Measurements from ENCODE around the gene HPF1. TPM values are rescaled to one million over a fixed set of nuclear protein-coding genes. Genes with fewer than 3 reads are reported as not detected.
A peak's percentile ranks its signal among the peaks of the same experiment; 100 is the strongest.
"Not testable (repeated sequence)": the region's sequence is repeated elsewhere in the genome, so short reads cannot be mapped to it uniquely, and the experiment has no call there.

HPF1 gene
- total RNA-seq, 4 donors from 2014 or later: 12.2 to 28.7 (median 20.5) TPM

DNA sequence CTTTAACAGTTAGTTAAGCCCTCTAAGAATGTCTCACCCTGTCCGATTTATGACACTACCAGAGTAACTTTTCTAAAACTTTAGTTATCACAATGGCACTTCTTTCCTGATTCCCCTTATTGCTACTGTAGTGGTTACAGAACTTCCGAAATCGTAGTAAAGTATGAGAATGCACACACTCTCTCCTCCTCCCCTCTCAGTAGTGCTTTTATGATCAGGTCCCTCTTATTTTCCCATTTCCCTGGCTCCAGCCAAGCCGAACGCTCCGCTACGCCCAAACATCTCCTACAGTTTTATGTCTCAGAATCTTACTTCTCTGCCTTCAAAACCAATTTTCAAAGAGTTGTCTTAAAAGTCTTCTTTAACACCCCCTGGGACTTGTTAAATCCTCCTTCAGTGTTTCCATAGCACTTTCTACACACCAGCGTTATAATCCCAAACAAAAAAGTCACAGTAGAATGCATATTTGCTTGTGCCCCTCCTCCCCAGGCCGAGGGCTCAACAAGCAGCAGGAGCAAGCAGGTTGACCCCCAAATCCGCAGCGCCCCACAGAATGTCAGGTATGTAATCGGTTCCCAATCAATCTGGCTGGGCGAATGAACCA lies 671 bp downstream of the HPF1 start:
- 1% methylated on average over 10 of the region's 13 CpGs for WGBS
- H3K27ac ChIP-seq: peak overlapping the region; percentile 75

DNA sequence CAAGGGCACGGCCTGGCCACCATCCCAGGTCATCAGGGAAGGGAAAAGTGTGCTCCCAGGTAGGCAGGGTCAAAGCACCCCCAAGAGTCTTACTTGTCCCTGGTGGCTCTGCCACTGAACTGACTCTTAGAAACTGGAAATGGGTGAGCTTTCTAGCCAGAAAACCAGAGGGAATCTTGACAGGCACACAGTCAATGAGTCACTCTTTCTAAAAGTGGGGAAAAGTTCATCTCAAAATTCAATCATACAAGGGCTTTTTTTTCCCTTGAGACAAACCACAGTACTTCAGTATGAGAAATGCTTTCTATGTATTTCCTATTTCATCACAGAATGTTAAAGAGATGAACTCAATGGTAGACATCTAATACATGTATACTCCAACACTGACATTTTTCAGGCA lies 12.5 kb downstream of the HPF1 start:
- Histone ChIP-seq H3K36me3 (peaks cover 26% of the 10 kb centered on the region), H3K27ac (no peak overlapping the region), H3K4me1 (no peaks in the 10 kb centered on the region), H3K9me3 (no peaks in the 10 kb centered on the region), H3K27me3 (no peaks in the 10 kb centered on the region), H3K4me3 (no peak overlapping the region)
- DNase-seq (ENCODE audit: low spot score in 2 of 2): no peak
- WGBS: no CpG with 5 or more reads among the region's 1 CpG
- no peak for TF ChIP-seq EP300 (IDR thresholded peaks at IDR 0.05)
- TF ChIP-seq POLR2A (IDR thresholded peaks at IDR 0.05): no peak
- TF ChIP-seq, protein P1, sequence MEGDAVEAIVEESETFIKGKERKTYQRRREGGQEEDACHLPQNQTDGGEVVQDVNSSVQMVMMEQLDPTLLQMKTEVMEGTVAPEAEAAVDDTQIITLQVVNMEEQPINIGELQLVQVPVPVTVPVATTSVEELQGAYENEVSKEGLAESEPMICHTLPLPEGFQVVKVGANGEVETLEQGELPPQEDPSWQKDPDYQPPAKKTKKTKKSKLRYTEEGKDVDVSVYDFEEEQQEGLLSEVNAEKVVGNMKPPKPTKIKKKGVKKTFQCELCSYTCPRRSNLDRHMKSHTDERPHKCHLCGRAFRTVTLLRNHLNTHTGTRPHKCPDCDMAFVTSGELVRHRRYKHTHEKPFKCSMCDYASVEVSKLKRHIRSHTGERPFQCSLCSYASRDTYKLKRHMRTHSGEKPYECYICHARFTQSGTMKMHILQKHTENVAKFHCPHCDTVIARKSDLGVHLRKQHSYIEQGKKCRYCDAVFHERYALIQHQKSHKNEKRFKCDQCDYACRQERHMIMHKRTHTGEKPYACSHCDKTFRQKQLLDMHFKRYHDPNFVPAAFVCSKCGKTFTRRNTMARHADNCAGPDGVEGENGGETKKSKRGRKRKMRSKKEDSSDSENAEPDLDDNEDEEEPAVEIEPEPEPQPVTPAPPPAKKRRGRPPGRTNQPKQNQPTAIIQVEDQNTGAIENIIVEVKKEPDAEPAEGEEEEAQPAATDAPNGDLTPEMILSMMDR (IDR thresholded peaks at IDR 0.05): no peak
- TF ChIP-seq POLR2AphosphoS5 (IDR thresholded peaks at IDR 0.05): no peak

More for the DNA sequence above, 671 bp downstream of the HPF1 start:
- H3K27me3 ChIP-seq: no peaks in the 10 kb centered on the region
- TF ChIP-seq EP300 (IDR thresholded peaks at IDR 0.05) (no peak), POLR2AphosphoS5 (IDR thresholded peaks at IDR 0.05) (no peak), POLR2A (IDR thresholded peaks at IDR 0.05) (no peak)
- TF ChIP-seq, protein P1 (IDR thresholded peaks at IDR 0.05): no peak
- no peaks in the 10 kb centered on the region for H3K36me3 ChIP-seq
- peak overlapping the region; percentile 90 for H3K4me3 ChIP-seq
- peaks cover 25% of the 10 kb centered on the region for H3K4me1 ChIP-seq
- DNase-seq (ENCODE audit: low spot score in 2 of 2): no peak
- H3K9me3 ChIP-seq: no peaks in the 10 kb centered on the region

DNA sequence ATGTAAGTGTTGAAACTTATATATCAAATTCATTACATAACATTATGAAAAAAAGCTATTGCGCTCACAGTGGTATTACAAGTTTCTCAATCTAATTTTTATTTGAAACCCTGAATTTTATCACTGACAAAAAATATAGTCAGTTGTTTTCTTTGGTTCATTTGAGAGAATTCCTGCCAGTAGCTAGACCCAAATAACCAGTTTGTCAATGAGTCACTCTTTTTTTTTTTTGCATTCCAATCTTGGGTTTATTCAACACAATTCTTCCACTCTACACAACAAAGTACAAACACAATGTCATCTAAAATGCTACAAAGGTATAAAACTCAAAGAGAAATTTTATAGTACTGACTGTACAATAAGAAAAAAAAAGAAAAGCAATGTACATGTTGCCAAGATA lies 13.1 kb downstream of the HPF1 start:
- DNase-seq (ENCODE audit: low spot score in 2 of 2): no peak
- Histone ChIP-seq H3K9me3 (no peaks in the 10 kb centered on the region), H3K4me1 (no peaks in the 10 kb centered on the region), H3K27ac (no peak overlapping the region), H3K4me3 (no peak overlapping the region), H3K36me3 (peaks cover 21% of the 10 kb centered on the region), H3K27me3 (no peaks in the 10 kb centered on the region)
- TF ChIP-seq EP300 (IDR thresholded peaks at IDR 0.05) (no peak), POLR2A (IDR thresholded peaks at IDR 0.05) (no peak), POLR2AphosphoS5 (IDR thresholded peaks at IDR 0.05) (no peak)
- TF ChIP-seq, protein P1 (IDR thresholded peaks at IDR 0.05): no peak
- WGBS: 100% methylated on average over 1 of the region's 1 CpG

DNA sequence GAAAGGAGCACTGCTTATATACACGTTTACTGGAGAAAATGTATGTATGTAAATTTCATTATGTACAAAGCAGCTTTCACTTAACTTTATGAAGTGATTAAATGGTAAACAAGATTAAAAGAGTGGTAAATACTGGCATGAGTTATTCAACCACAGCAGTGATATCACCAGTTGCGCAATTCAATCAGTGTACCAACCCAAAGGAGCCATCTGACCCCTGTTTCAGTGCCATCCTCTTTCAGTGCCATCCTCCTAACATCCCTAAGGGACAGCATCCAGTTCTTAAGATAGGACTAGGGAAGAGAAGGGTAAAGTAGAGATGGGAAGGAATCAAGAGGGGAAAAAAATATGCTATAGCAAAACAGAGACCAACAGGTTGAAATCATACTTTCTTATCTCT lies 16.2 kb downstream of the HPF1 start:
- Histone ChIP-seq H3K9me3 (no peaks in the 10 kb centered on the region), H3K36me3 (peaks cover 11% of the 10 kb centered on the region)
- TF ChIP-seq, protein P1 (IDR thresholded peaks at IDR 0.05): no peak
- TF ChIP-seq POLR2A (IDR thresholded peaks at IDR 0.05) (no peak), EP300 (IDR thresholded peaks at IDR 0.05) (no peak), POLR2AphosphoS5 (IDR thresholded peaks at IDR 0.05) (no peak)

DNA sequence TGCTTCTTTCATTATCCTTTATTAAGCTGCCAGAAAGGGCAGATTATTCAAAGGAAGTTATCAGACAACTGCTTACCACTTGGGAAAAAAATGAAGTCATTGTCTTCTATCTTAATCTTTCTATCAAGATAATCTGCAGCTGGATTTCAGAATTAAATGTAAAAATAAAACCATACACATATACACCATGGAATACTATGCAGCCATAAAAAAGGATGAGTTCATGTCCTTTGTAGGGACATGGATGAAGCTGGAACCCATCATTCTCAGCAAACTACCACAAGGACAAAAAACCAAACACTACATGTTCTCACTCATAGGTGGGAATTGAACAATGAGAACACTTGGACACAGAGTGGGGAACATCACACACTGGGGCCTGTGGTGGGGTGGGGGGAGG lies 19.1 kb downstream of the HPF1 start:
- H3K27ac ChIP-seq; DNase-seq (ENCODE audit: low spot score in 2 of 2); H3K9me3 ChIP-seq; H3K27me3 ChIP-seq; H3K4me1 ChIP-seq; H3K4me3 ChIP-seq: not testable (repeated sequence)
- peaks cover 24% of the 10 kb centered on the region for H3K36me3 ChIP-seq

More for the DNA sequence above, 16.2 kb downstream of the HPF1 start:
- H3K27me3 ChIP-seq: no peaks in the 10 kb centered on the region
- DNase-seq (ENCODE audit: low spot score in 2 of 2): no peak
- 90% methylated on average over 2 of the region's 2 CpGs for WGBS
- H3K4me1 ChIP-seq: no peaks in the 10 kb centered on the region
- no peak overlapping the region for H3K27ac ChIP-seq
- H3K4me3 ChIP-seq: no peak overlapping the region

DNA sequence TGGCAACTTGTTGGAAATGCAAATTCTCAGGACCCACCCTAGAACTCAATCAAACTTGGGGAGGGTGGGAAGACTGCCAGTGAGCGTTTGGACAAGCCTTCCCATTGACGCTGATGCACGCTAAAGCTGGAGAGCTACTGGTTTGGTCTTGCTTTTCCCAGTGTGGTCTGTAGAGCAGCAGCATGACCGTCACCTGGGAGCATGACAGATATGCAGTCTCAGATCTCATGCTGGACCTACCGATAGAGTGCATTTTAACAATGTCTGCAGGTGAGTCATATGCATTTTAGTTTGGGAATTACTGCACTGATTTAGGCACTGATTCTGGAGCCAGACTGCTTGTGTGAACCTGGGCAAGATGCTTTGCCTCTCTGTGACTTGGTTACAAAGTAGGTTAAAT lies 27.2 kb downstream of the HPF1 start:
- no peak overlapping the region for H3K27ac ChIP-seq
- DNase-seq (ENCODE audit: low spot score in 2 of 2): no peak
- no peaks in the 10 kb centered on the region for H3K9me3 ChIP-seq
- WGBS: 87% methylated on average over 5 of the region's 5 CpGs
- TF ChIP-seq POLR2A (IDR thresholded peaks at IDR 0.05) (no peak), EP300 (IDR thresholded peaks at IDR 0.05) (no peak), POLR2AphosphoS5 (IDR thresholded peaks at IDR 0.05) (no peak)
- TF ChIP-seq, protein P1 (IDR thresholded peaks at IDR 0.05): no peak
- H3K4me1 ChIP-seq: no peaks in the 10 kb centered on the region
- no peaks in the 10 kb centered on the region for H3K27me3 ChIP-seq
- peaks cover 41% of the 10 kb centered on the region for H3K36me3 ChIP-seq
- H3K4me3 ChIP-seq: no peak overlapping the region

Data from suprapubic skin (tissue), 4 donors.